DMS 273 (cell line): ENCODE measurements around the gene CFAP100.

ENCODE experiments used
- DNase-seq: peaks from one replicate; lab custom pipeline; 2025; ENCODE audit not compliant: unreplicated experiment; lab: John Stamatoyannopoulos, UW

Gene CFAP100

DNA sequence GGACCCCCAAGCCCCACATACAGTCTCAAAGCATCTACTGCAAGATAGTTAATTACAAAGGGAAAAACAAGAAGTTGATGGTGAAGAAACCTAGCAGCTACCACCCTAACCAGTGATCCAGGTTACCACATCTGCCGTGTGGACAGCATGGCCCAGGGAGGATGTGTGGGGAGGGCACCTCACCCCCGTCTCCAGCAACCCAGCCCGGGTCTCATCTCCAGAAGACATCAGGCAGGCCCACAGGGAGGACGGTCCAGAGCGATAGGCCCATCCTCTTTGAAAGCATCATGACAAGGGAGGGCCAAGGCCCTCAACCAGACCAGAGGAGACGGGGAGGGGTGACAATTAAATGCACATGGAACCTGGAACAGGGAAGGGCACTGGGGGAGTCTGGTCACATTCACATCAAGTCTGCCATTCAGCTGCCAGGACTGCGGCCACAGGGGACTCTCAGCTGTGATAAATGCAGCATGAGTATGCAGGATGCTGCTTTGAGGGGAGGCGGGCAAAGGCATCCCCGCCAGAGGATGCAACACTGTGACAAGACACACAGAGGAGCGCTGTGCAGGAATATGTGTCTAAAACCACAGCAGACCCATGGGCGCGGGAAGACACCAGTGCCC lies 62.2 kb downstream of the CFAP100 start:
- no peak for DNase-seq

DNA sequence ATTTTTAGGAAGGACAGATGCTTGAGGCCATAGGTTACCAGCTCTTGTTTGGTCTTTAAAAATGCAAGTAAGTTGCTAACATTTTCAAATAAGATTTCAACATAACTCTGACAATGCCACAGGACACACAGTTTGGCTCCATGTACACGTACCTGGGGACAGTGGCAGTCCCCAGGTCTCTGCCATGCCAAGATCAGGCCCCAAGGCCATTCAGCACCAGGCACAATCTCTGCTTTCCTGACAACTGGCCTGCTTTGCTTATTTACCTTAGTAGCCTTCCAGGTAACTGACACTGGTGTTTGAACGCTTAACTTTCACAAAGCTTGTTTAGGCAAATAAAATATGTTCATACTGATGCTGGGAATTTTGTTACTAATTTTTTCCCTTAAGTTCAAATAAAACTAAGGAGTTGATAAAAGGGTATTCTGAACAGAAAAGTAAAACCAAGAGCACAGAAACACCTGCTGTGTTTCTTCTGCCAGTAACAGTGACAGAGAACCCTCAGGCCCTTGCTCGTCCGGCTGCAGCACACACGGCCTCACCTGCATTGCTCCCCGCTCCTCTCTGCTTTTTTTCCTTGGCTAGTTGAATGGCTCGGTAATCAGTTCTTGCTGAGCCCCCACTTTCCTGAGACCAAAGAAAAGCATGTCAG lies 64.5 kb downstream of the CFAP100 start:
- no peak for DNase-seq

DNA sequence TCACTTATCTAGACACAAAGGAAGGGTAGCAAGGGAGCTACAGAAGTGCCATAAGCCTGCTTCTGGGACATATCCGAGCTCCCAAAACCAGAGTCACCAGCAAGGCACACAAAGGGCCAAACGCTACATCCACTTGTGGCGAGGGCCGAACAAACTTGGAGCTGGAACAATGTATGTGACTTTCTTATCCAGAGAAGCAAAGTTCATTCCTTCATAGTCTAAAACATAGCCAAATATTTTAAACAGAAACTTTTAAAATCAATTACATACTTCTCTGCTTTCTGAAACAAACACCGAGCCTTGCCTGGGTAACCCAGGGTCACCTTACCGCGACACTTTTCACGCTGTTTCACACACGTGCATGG lies 65.0 kb downstream of the CFAP100 start:
- no peak for DNase-seq

DNA sequence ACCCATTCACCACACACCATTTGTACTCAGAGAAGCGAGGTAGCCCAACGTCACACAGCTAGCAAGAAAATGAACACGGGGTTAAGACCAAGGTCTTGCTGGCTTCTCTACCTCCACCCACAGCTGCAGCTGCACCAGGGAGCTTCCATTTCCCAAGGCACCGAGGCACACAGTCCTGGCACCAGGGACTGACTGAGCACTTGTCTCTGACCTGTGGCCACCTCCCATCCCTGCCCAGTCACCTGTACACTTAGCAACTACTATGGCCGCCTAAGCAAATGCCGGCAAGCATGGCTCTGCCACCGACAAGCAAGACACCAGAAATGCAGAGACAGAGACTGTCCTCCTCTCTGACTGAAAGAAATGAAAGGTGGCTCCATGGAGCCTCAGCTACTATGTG lies 65.7 kb downstream of the CFAP100 start:
- DNase-seq = no peak

DNA sequence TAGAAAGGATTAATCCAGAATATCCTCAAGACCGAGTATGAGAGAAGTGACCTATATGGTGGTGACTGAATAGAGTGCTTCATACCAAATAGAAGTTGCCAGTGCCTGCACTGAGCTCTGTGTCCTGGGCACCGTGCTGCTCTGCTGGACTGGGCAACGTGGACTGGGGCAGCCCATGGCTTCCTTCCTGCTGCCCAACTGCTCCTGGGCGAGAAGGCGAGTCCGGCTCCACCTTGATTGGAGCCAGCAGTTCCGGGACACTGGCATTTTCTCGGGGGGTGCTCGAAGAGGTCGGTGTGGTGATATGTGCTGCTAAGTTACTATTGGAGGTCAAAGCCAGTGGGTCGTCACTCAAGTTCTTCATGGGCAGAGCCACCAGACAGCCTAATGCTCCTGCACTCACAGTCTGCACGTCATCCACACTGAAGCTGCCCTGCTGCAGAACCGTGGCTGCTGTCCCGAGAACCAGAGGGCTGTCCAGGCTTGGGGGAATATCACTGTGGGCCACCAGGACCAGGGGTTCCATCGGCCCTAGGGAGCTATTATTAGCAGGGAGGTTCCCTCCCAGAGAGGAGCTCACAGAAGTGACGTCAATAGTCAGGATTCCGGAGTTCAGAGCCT lies 66.9 kb downstream of the CFAP100 start:
- DNase-seq = no peak

DNA sequence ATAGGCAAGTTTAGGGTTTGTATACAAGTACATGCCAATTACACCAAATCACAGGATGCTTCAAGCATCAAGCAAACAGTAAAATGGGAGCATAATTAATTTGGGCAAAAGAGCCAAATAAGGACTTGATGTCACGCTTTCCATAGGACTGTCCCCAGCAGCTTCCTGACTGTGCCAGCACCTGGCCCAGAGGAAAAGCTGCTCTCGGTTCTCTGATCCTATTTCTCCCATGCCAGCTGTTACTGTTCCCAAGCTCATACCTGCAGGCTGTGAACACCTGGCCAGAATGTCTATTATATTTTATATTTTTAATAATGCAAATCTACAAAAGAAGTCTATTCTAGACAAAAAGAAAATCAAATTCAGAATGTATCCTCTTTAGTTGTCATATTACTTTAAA lies 68.8 kb downstream of the CFAP100 start:
- DNase-seq = no peak

DNA sequence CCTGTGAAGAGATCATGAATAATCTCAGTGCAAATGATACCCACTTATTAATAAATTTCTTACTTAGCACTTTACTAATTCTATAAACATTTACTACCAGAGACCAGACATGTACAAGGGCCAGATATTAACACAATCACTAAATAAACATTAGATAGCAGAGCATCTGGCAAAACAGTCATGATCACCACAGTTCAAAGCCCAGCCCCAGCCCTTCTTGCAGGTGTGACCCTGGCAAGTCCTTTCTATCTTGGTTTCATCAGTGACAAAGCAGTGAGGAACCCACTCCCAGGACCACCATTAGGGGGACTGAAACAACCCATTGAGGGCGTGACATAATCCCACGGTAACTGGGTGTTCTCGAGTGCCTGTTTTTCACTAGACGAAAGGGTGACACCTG lies 69.4 kb downstream of the CFAP100 start:
- DNase-seq = peak; percentile 58

DNA sequence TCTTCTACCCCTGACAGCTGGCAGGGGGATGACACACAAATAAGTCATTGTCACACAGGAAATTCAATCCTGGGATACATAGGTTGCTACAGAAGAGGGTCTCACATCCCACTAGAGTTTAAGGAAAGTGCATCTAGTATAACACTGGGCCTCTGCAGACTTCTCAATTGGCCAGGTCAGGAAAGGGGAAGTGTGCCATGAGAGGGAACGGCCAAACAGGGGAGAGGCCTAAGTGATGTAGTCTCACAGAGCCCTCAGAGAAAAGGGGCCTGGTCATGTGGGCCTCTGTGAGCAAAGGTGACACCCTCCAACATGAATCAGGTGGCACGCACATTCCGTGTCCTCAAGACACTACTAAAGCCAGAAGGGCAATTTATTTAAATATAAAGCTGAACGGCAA lies 69.8 kb downstream of the CFAP100 start:
- DNase-seq = peak; percentile 58

DNA sequence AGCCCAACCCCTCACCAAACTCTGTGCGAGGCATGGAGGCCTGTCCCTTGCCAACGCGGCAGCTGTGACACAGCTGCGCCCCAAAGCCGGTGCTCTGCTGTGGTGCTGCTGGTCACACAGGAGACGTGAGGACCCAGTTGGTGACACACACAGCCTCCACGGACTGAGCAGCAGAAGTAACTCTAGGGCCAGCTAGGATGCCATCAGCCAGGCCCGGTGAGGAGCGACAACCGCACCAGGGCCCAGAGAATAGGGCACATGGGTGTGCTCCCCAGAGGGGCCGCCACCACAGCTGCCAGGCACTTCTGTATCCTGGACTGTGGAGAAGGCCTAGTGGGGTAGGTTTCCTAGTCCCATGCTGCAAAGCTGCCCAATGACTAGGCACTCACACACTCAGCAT lies 70.3 kb downstream of the CFAP100 start:
- peak; percentile 45 for DNase-seq

DNA sequence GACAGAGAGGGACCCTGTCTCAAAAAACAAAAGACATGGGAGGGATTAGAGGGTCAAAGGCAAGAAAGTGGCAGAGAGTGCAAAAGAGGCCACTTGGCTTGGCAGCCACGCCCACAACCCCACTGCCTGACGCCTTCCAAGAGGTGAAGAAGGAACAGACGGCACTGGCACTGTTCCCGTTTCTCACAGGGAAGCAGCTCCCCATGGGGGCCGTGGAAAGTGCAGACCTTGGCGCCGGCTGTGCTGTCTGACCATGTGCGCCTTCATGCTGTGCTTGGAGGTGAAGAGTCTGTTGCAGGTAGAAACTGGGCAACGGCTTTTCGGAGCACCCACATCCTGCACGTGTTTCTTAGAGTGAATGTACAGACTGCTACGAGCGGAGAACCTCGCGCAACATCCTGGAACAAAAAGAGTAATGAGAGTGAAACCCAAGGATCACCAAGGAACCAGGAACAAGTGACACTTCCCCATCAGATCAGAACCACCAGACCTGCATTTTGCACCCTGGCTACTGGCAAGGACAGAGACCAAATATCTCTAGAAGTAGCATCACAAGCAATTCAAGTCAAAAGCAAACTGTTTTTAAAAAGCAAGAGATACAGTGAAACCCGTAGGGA lies 71.3 kb downstream of the CFAP100 start:
- peak; percentile 98 for DNase-seq

DNA sequence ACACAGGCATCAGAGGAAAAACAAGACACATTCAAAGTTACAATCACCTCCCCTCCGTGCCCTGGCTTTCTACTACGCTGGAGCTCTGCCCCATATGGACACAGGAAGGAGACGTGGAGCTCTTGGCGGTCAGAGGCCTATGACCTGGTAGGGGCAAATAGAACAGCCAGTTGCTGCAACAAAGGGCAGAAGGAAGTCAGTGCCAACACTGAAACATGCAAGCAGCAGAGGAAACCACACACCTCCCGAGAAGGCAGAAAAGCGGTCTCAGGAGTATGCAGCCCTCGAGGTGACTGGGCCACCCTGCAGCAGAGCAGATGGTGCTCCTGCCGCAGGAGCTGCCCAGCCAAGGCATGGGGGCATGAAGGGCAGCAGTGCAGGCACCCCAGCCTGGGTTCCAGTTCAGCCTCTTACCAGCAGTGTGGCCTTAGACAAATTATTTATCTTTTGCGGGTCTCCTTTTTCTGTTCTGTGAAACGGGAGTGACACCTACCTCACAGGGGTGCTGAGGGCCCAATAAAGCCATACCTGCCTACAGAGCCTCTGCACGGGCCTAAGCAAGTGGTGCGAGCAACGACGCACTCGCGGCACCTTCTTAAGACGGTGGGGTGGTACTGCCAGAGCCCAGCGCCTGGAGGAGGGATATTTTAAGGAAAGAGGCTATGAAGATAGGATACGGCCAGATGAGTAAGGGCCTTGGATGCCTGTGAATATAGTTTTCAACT lies 72.3 kb downstream of the CFAP100 start:
- peak; percentile 76 for DNase-seq

DNA sequence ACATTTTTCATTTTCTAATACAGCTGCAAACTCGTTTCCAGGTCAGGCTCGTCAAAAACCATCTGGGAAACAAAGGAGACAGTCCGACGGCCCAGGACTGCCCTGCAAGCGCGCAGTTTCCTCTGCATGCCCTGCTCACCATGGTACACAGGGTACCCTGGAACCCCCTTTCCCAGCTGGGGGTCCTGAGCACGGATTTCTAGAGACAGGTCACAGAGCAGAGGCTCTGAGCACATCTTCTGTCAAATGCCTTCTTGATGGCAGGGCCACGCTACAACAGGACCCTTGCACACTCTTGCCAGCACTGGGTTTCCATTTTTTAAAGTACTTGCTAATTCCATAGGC lies 72.9 kb downstream of the CFAP100 start:
- no peak for DNase-seq

DNA sequence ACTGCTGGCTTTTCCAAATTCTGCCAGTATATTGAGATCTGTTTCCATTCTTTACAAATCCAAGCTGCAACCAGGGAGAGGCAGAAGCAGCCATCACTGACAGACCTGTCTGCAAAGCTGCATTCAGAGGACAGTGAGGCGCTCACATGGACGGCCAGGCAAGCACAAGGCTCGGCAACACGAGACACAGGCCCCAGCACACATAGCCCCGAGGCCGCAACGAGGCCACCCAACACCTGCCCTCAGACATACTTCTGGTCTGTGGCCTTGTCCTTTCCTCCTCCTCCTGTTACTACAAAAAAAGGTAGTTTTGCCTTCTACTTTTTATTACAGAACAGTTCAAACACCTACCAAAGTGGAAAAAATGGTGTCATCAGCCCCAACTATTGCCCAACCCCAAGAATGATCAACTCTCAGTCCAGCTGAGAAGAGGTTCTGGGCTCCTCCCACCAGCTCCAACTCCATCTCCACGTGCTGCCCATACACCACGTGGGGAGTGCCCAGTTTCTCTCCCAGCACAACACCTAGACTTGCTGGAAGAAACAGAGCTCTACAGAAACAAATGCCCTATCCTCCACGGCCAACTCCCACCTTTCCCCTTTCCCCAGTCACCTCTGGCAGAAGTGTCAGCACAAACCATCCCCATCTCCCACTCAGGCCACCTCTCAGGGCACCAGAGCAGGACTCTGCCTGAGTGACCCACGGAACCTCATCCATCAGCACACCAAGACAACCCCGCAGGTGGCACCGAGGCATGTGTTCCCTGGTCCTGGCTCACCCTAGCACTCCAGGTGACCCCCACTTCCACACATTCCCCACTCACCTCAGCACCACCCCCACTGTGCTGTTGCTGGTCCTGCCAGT lies 73.6 kb downstream of the CFAP100 start:
- DNase-seq = no peak

DNA sequence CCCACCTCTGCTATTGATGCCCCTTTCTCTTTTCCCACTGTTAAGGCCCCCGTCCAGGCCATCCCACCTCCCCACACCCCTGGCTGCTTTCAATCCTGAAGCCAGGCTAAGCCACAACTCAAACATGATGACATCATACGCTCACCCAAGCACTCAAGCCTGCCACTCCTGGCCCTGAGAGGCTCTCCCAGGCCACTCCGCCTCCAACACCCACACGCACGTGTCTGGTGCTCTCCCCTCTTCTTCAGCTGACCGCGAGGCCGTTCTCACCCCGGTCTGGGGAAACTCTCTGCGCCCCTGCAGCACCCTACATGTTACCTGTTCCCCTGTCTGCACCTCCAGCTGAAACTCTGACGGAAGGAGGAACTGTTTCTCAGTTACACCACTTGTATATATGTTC lies 74.8 kb downstream of the CFAP100 start:
- DNase-seq = no peak

DNA sequence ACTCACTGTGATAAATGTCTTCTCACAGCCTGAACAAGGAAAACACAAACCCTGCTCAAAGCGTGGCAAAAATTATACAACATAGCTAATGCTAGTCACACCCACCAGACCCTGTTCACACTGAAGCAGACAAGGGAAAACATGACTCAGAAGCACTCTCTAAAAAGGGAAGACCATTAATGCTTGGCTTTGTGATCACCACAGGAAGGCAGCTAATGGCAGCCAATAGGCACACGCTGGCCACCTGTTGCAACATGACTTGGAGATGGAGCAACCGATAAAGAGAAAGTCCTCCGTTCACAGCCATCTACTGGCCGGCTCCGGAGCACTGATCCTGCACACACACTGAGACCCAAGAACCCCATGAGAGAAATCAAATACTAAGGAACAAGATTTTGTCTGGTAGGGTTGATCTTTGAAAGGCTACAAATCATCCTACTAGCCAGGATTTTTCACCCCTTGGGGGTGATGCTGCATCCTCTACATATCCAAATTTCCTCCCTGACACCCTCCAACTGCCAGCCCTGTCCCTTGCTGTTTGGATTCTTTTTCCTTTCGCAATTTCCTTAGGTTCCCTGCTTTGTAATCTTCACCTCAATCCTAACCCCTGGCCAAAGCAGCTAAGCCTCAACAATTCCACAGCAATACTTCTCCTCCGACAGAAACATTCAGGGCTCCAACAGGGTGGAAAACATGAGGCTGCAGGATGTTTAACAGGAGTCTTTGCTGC lies 77.7 kb downstream of the CFAP100 start:
- peak; percentile 84 for DNase-seq

DNA sequence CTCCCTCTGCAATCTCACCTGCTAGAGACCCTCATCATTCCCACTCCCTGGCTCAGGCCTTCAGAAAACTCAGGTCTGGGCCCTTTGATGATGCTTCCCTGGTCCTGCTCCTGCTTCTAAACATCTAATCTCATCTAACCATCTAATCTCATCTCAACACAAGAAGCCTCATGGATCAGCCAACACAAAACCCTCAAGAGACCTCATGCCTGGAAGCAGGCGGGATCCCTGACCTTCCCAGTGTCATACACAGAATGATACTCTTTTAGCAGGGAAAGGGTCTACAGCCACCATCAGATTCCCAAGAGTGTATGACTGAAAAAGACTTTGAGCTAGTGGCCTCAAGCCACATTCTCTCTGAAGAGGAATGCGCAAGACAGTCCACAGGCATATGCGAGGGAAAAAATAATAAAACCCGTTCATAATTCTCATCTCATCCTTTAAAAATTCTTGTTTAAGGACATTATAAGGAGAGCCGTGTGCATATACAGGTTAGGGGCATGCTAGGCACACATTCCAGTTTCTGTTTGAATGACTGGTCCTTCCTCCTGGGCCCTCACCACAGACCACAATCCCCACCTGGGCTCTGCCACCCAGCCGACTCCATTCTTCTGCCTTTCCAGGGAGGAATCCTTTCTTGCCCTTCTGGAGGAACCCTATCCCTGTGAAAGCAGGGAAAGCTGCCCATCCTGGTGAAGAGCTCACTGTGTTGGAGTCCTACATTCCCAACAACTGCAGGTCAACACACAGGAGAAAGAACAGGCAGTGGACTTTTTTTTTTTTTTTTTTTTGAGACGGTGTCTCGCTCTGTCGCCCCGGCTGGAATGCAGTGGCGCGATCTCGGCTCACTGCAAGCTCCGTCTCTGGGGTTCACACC lies 78.8 kb downstream of the CFAP100 start:
- DNase-seq = peak; percentile 22

DNA sequence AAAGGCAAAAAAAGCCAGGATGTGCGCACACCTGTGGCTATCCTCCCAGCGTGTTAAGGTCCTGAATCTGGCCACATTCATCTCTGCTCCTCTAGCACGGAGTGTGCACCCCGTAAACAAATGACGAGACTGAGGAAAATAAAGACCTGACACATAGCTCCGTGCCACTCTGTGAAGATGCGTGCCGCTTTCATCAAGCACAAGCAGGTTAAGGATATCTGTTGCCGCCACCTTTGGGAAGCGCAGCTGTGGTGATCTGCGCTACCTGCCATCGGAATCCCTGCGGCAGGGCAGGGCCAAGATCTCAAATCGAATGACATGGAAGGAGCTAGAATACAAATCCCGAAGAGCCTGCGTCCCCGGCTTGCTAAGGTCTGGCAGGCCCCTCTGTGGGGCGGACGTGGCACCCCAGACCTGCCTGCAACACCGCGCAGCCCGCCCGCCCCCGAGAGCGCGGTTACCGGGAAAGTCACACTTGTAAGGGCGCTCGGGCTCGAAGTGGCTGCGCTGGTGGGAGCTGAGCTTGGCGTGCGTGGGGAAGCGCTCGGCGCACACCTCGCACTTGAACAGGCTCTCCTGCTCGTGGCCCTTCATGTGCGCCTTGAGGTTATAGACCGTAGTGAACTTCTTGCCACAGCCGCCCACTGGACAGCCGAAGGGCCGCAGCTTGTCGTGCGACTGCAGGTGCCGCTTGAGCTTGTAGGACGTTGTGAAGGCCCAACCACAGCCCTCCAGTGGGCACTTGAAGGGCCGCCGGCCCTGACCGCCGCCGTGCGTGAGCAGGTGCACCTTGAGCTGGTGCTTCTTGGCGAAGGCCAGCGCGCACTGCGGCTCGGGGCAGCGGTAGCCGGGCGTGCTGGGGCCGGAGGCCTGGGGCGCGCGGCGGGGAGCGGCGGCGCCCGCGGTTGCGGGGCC lies 80.0 kb downstream of the CFAP100 start:
- DNase-seq = peak; percentile 73
